HepG2 (cell line): Measurements from ENCODE around the gene EEPD1. TPM values are rescaled to one million over a fixed set of nuclear protein-coding genes. Genes with fewer than 3 reads are reported as not detected.

Experiments used
- CBX2 ChIP-seq, 2 experiments: fragments of 200-600 bp in 1 of 2; sonication (generic); formaldehyde crosslinking in 1 of 2; IDR thresholded peaks; 2 replicates each; pipeline versions ENCODE4 v1.7.0 to v1.8.1; 2018 to 2022; ENCODE audit warnings: low read depth in 2 of 2, low read length in 1 of 2, mild to moderate bottlenecking in 1 of 2, missing genetic modification reagents in 1 of 2
- CREBL2 ChIP-seq: sonication (generic); formaldehyde crosslinking; IDR thresholded peaks from 2 replicates; pipeline ENCODE4 v1.8.1; 2023; ENCODE audit warnings: missing genetic modification reagents, mild to moderate bottlenecking, borderline replicate concordance
- EEA1 ChIP-seq: sonication (generic); formaldehyde crosslinking; IDR thresholded peaks from 2 replicates; pipeline ENCODE4 v1.5.1; 2020; ENCODE audit warnings: mild to moderate bottlenecking, missing genetic modification reagents, borderline replicate concordance
- HNF4A ChIP-seq: sonication (generic); formaldehyde crosslinking; IDR thresholded peaks from 2 replicates; pipeline ENCODE4 v1.4.0; 2020; ENCODE audit warnings: missing genetic modification reagents
- IRF2 ChIP-seq: IDR thresholded peaks from 2 replicates; pipeline ENCODE4 v1.6.1; 2018; ENCODE audit warnings: missing genetic modification reagents, missing compliant biosample characterization
- NR2F2 ChIP-seq: IDR thresholded peaks from 2 replicates; pipeline ENCODE4 v1.6.1; 2012; ENCODE audit warnings: low read depth, inconsistent platforms, borderline replicate concordance
- PHB2 ChIP-seq: fragments of 450-650 bp; IDR thresholded peaks from 2 replicates; pipeline ENCODE4 v1.6.1; 2018; ENCODE audit not compliant: partially characterized antibody
- SNAI1 ChIP-seq: sonication (generic); formaldehyde crosslinking; IDR thresholded peaks from 2 replicates; pipeline ENCODE4 v1.5.0; 2020; ENCODE audit warnings: mild to moderate bottlenecking, missing genetic modification reagents, borderline replicate concordance
- TEAD3 ChIP-seq: optimal IDR thresholded peaks from 2 replicates; pipeline ENCODE3; 2016; ENCODE audit warnings: borderline replicate concordance
- ZNF264 ChIP-seq: sonication (generic); formaldehyde crosslinking; IDR thresholded peaks from 2 replicates; pipeline ENCODE4 v1.4.0; 2020; ENCODE audit warnings: missing genetic modification reagents
- polyA plus RNA-seq, 8 experiments: library from polyadenylated mRNA; depleted of rRNA in 3 of 8; stranded (reverse) in 7 of 8; unstranded in 1 of 8; fragments of >200 nt; fragmentation: Illumina TruSeq in 4 of 8; extraction: Trizol in 4 of 8; gene quantifications; 2 replicates each; pipeline versions ENCODE4 v1.2.1 to v1.2.3, GENCODE V29; 2011 to 2016; ENCODE audit warnings: low read depth in 4 of 8, missing spikeins in 1 of 8, mixed read lengths in 1 of 8; ENCODE audit not compliant: insufficient read depth in 1 of 8
- total RNA-seq, 5 experiments: library from RNA; depleted of rRNA; stranded (reverse); fragments of >200 nt; fragmentation: Illumina TruSeq; extraction: Trizol; gene quantifications; 2 replicates each; pipeline ENCODE4 v1.2.3, GENCODE V29; 2016; ENCODE audit warnings: low read depth in 1 of 5
- TF ChIP-seq, protein P1 (sequence below), 2 experiments: sonication (generic) in 1 of 2; formaldehyde crosslinking in 1 of 2; IDR thresholded peaks; 2 replicates each; pipeline versions ENCODE4 v1.5.1 to v1.6.1; 2011 to 2020; ENCODE audit warnings: borderline replicate concordance in 1 of 2, low read depth in 1 of 2, low read length in 1 of 2, mild to moderate bottlenecking in 1 of 2, missing genetic modification reagents in 1 of 2, moderate library complexity in 1 of 2
- TF ChIP-seq, protein P2 (sequence below), 2 experiments: sonication (generic) in 1 of 2; formaldehyde crosslinking in 1 of 2; IDR thresholded peaks; 2 replicates each; pipeline versions ENCODE4 v1.4.0 to v1.6.1; 2016 to 2020; ENCODE audit warnings: borderline replicate concordance in 1 of 2, low read depth in 1 of 2, mild to moderate bottlenecking in 1 of 2, missing genetic modification reagents in 1 of 2
- TF ChIP-seq, protein P3 (sequence below): IDR thresholded peaks from 2 replicates; pipeline ENCODE4 v1.6.1; 2016; ENCODE audit warnings: low read depth, missing genetic modification reagents, missing compliant biosample characterization

The EEPD1 gene
- total and polyA plus RNA-seq, 2 of the 13 experiments (the other 11 are each of a cell fraction or from before 2014, with no cell fraction given) = 10.1 to 16.4 TPM

GRCh38 chr7:36157527-36158320 lies 4.7 kb downstream of the EEPD1 start (continued):
- TF ChIP-seq CBX2 (IDR thresholded peaks at IDR 0.05; ENCODE audit: low read depth, low read length) = no peak
- TF ChIP-seq CBX2 (CRISPR knock-in tag; IDR thresholded peaks at IDR 0.05; ENCODE audit: low read depth) = no peak
- TF ChIP-seq, protein P1, sequence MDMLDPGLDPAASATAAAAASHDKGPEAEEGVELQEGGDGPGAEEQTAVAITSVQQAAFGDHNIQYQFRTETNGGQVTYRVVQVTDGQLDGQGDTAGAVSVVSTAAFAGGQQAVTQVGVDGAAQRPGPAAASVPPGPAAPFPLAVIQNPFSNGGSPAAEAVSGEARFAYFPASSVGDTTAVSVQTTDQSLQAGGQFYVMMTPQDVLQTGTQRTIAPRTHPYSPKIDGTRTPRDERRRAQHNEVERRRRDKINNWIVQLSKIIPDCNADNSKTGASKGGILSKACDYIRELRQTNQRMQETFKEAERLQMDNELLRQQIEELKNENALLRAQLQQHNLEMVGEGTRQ (IDR thresholded peaks at IDR 0.05; ENCODE audit: low read depth, low read length) = no peak
- TF ChIP-seq, protein P1 (CRISPR knock-in tag; IDR thresholded peaks at IDR 0.05; ENCODE audit: borderline replicate concordance) = no peak
- 0 out of 2 replicates have a peak, but pooled peaks have one; percentile 8 for TF ChIP-seq NR2F2
- TF ChIP-seq IRF2 = peak; percentile 17; the same call in 1 of the 2 replicates
- no peak for TF ChIP-seq PHB2
- no peak for TF ChIP-seq CREBL2
- no peak for TF ChIP-seq ZNF264 (CRISPR knock-in tag)
- TF ChIP-seq, protein P2, sequence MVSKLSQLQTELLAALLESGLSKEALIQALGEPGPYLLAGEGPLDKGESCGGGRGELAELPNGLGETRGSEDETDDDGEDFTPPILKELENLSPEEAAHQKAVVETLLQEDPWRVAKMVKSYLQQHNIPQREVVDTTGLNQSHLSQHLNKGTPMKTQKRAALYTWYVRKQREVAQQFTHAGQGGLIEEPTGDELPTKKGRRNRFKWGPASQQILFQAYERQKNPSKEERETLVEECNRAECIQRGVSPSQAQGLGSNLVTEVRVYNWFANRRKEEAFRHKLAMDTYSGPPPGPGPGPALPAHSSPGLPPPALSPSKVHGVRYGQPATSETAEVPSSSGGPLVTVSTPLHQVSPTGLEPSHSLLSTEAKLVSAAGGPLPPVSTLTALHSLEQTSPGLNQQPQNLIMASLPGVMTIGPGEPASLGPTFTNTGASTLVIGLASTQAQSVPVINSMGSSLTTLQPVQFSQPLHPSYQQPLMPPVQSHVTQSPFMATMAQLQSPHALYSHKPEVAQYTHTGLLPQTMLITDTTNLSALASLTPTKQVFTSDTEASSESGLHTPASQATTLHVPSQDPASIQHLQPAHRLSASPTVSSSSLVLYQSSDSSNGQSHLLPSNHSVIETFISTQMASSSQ (IDR thresholded peaks at IDR 0.05; ENCODE audit: low read depth) = no peak
- TF ChIP-seq, protein P2 (CRISPR knock-in tag; IDR thresholded peaks at IDR 0.05; ENCODE audit: borderline replicate concordance) = peak; percentile 29; the same call in 1 of the 2 replicates
- no peak for TF ChIP-seq SNAI1 (CRISPR knock-in tag)
- TF ChIP-seq EEA1 (CRISPR knock-in tag) = no peak
- TF ChIP-seq, protein P3, sequence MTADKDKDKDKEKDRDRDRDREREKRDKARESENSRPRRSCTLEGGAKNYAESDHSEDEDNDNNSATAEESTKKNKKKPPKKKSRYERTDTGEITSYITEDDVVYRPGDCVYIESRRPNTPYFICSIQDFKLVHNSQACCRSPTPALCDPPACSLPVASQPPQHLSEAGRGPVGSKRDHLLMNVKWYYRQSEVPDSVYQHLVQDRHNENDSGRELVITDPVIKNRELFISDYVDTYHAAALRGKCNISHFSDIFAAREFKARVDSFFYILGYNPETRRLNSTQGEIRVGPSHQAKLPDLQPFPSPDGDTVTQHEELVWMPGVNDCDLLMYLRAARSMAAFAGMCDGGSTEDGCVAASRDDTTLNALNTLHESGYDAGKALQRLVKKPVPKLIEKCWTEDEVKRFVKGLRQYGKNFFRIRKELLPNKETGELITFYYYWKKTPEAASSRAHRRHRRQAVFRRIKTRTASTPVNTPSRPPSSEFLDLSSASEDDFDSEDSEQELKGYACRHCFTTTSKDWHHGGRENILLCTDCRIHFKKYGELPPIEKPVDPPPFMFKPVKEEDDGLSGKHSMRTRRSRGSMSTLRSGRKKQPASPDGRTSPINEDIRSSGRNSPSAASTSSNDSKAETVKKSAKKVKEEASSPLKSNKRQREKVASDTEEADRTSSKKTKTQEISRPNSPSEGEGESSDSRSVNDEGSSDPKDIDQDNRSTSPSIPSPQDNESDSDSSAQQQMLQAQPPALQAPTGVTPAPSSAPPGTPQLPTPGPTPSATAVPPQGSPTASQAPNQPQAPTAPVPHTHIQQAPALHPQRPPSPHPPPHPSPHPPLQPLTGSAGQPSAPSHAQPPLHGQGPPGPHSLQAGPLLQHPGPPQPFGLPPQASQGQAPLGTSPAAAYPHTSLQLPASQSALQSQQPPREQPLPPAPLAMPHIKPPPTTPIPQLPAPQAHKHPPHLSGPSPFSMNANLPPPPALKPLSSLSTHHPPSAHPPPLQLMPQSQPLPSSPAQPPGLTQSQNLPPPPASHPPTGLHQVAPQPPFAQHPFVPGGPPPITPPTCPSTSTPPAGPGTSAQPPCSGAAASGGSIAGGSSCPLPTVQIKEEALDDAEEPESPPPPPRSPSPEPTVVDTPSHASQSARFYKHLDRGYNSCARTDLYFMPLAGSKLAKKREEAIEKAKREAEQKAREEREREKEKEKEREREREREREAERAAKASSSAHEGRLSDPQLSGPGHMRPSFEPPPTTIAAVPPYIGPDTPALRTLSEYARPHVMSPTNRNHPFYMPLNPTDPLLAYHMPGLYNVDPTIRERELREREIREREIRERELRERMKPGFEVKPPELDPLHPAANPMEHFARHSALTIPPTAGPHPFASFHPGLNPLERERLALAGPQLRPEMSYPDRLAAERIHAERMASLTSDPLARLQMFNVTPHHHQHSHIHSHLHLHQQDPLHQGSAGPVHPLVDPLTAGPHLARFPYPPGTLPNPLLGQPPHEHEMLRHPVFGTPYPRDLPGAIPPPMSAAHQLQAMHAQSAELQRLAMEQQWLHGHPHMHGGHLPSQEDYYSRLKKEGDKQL = no peak
- TF ChIP-seq TEAD3 (CRISPR knock-in tag) = peak; percentile 58
- TF ChIP-seq HNF4A (CRISPR knock-in tag) = peak; percentile 50; the same call in 1 of the 2 replicates
